ENCODE results near the gene DLGAP1. TPM values are rescaled to one million over a fixed set of nuclear protein-coding genes. Genes with fewer than 3 reads are reported as not detected.

The DLGAP1 gene
- total and polyA plus RNA-seq, 2 of the 8 experiments (the other 6 are each of a cell fraction or from before 2014, with no cell fraction given): 11.8 to 16.9 TPM

DNA sequence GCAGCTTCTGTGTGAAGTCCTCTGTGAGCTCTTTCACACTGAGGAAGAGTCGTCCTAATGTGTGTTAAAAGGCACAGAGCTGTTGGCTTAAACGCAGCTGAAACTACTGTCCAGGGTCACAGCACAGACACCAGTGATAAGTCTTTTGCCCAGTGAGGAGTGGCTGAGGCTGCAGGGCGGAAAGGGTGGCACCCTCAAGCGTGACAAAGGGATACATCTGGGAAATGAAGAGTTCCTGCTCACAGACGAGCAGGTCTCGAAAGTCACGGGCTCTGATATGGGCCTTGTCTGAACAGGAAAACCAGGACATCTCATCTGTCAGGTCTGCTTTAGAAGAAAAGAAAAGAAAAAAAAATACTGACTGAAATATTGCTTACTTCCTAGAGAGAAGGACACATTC, 968.6 kb downstream of the DLGAP1 start:
- H3K4ac ChIP-seq (replicated peaks; ENCODE audit: insufficient read length, low read depth, low read length): no peak overlapping the region
- H2AFZ ChIP-seq (ENCODE audit: low read length): peak overlapping the region; percentile 96
- H3K79me2 ChIP-seq (ENCODE audit: control insufficient read depth in 1 of 2, insufficient read depth in 2 of 2, low read length in 2 of 2): no peaks in the 10 kb centered on the region
- no peak overlapping the region for H2AK5ac ChIP-seq (ENCODE audit: low read depth, low read length)
- H2BK15ac ChIP-seq (ENCODE audit: low read length): no peak overlapping the region
- H3K27me3 ChIP-seq (replicated peaks in 1 of 4; ENCODE audit: control insufficient read depth in 3 of 4, extremely low read depth in 1 of 4, insufficient read depth in 3 of 4, low read length in 3 of 4): no peaks in the 10 kb centered on the region
- no peak overlapping the region for H3K4me3 ChIP-seq (ENCODE audit: extremely low read depth in 1 of 4, insufficient read depth in 2 of 4, low read depth in 3 of 4, low read length in 4 of 4)
- WGBS, 2 experiments (ENCODE audit: extremely low coverage in 1 of 2, insufficient coverage in 1 of 2, insufficient read length in 1 of 2, insufficient replicate concordance in 2 of 2, low coverage in 1 of 2, low lambda C conversion rate in 2 of 2, missing lambda C conversion rate in 1 of 2): 88% methylated on average over 7 of the region's 7 CpGs; no CpG with 5 or more reads in 1 of the 2 experiments
- H2BK5ac ChIP-seq (ENCODE audit: low read depth, low read length): no peak overlapping the region
- TF ChIP-seq, protein P1, sequence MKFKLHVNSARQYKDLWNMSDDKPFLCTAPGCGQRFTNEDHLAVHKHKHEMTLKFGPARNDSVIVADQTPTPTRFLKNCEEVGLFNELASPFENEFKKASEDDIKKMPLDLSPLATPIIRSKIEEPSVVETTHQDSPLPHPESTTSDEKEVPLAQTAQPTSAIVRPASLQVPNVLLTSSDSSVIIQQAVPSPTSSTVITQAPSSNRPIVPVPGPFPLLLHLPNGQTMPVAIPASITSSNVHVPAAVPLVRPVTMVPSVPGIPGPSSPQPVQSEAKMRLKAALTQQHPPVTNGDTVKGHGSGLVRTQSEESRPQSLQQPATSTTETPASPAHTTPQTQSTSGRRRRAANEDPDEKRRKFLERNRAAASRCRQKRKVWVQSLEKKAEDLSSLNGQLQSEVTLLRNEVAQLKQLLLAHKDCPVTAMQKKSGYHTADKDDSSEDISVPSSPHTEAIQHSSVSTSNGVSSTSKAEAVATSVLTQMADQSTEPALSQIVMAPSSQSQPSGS (IDR thresholded peaks at IDR 0.05; ENCODE audit: low read length): no peak
- TF ChIP-seq RFX5 (IDR thresholded peaks at IDR 0.05; ENCODE audit: borderline replicate concordance, low read depth, low read length) (no peak), KDM1A (IDR thresholded peaks at IDR 0.05; ENCODE audit: borderline replicate concordance, low read length) (no peak), NRF1 (IDR thresholded peaks at IDR 0.05; ENCODE audit: low read depth, low read length) (no peak), SP4 (IDR thresholded peaks at IDR 0.05; ENCODE audit: low read length) (no peak), SIX5 (IDR thresholded peaks at IDR 0.05; ENCODE audit: low read depth, low read length) (no peak), CEBPB (IDR thresholded peaks at IDR 0.05; ENCODE audit: low read depth, low read length) (no peak)
- TF ChIP-seq, protein P2, sequence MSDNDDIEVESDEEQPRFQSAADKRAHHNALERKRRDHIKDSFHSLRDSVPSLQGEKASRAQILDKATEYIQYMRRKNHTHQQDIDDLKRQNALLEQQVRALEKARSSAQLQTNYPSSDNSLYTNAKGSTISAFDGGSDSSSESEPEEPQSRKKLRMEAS (IDR thresholded peaks at IDR 0.05): no peak
- TF ChIP-seq, protein P3, sequence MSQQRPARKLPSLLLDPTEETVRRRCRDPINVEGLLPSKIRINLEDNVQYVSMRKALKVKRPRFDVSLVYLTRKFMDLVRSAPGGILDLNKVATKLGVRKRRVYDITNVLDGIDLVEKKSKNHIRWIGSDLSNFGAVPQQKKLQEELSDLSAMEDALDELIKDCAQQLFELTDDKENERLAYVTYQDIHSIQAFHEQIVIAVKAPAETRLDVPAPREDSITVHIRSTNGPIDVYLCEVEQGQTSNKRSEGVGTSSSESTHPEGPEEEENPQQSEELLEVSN (IDR thresholded peaks at IDR 0.05): no peak
- H3K79me1 ChIP-seq (ENCODE audit: low read depth, low read length): no peaks in the 10 kb centered on the region
- H3K23me2 ChIP-seq (ENCODE audit: low read depth, low read length): no peaks in the 10 kb centered on the region
- no peak overlapping the region for H3K9ac ChIP-seq (replicated peaks in 1 of 4; ENCODE audit: extremely low read depth in 1 of 4, low read depth in 3 of 4, low read length in 3 of 4)
- no peak overlapping the region for H3K27ac ChIP-seq (ENCODE audit: low read depth, low read length)
- peaks cover 0 to 3% (median under 1%) of the 10 kb centered on the region in 4 experiments; a peak in 2 of 7 replicates for H3K4me1 ChIP-seq (replicated peaks in 1 of 4; ENCODE audit: control insufficient read depth in 3 of 4, insufficient read depth in 4 of 4, low read length in 3 of 4)
- no peak overlapping the region for H3K23ac ChIP-seq (ENCODE audit: insufficient read length)
- ChIA-PET POLR2A (ENCODE audit: partially characterized antibody) (interaction anchor here (2.1 kb wide), 1 partner anchor 11 kb away, joined by 5 read pairs; no protein-coding TSS in a partner anchor), CTCF (ENCODE audit: partially characterized antibody) (interaction anchor here (0.5 to 2.2 kb wide), 7 partner anchors 11 to 226 kb away, joined by 3 to 7 read pairs (median 5); no protein-coding TSS in a partner anchor)
- H3K9me3 ChIP-seq (ENCODE audit: insufficient read depth in 2 of 2, low read depth in 1 of 2, low read length in 1 of 2): no peaks in the 10 kb centered on the region
- H3K56ac ChIP-seq (replicated peaks; ENCODE audit: insufficient read length, low read depth, low read length): no peak overlapping the region
- no peak overlapping the region for H3K18ac ChIP-seq (ENCODE audit: extremely low read depth, low read length)
- H2BK12ac ChIP-seq (ENCODE audit: low read depth, low read length): no peak overlapping the region
- H4K8ac ChIP-seq (ENCODE audit: extremely low read depth, insufficient read depth, low read length): no peak overlapping the region
- H3K36me3 ChIP-seq (ENCODE audit: control insufficient read depth in 2 of 4, insufficient read depth in 4 of 4, low read length in 3 of 4): no peaks in the 10 kb centered on the region
- no peak for DNase-seq (ENCODE audit: low read depth in 1 of 2, low spot score in 2 of 2)
- no peak overlapping the region for H3K14ac ChIP-seq (ENCODE audit: insufficient read length)
- no peak overlapping the region for H4K91ac ChIP-seq (replicated peaks; ENCODE audit: insufficient read length, low read length)
- no peaks in the 10 kb centered on the region for H4K20me1 ChIP-seq (replicated peaks in 1 of 2; ENCODE audit: control insufficient read depth in 1 of 2, insufficient read depth in 2 of 2, low read length in 2 of 2)
- no peak for FAIRE-seq
- no peak overlapping the region for H2BK120ac ChIP-seq (replicated peaks; ENCODE audit: low read depth, low read length)
- no peak overlapping the region for H3K4me2 ChIP-seq (ENCODE audit: insufficient read depth in 1 of 2, low read depth in 2 of 2, low read length in 2 of 2)
- no peak overlapping the region for H4K5ac ChIP-seq (ENCODE audit: insufficient read length, low read depth, low read length)
- H2BK20ac ChIP-seq (ENCODE audit: low read length): no peak overlapping the region
